ENCODE measurements around the gene DAB2. TPM values are rescaled to one million over a fixed set of nuclear protein-coding genes. Genes with fewer than 3 reads are reported as not detected.

Gene DAB2
- total RNA-seq, 2 experiments from 2014 or later = 0.40 TPM; not detected in 1

- Histone ChIP-seq H3K4me3 (ENCODE audit: low read depth, low read length, poor library complexity, severe bottlenecking) (no peak overlapping the region), H4K20me1 (ENCODE audit: insufficient read depth, low read length) (no peaks in the 10 kb centered on the region), H3K4me1 (ENCODE audit: insufficient read depth, low read length, poor library complexity, severe bottlenecking) (no peaks in the 10 kb centered on the region), H3K36me3 (ENCODE audit: insufficient read depth, low read length) (no peaks in the 10 kb centered on the region), H2AFZ (ENCODE audit: low read length) (no peak overlapping the region), H3K9me3 (ENCODE audit: low read length) (no peaks in the 10 kb centered on the region), H3K79me2 (ENCODE audit: insufficient read depth, low read depth, low read length) (no peaks in the 10 kb centered on the region), H3K27ac (ENCODE audit: low read depth, low read length, poor library complexity, severe bottlenecking) (no peak overlapping the region), H3K9me2 (ENCODE audit: insufficient read depth, low read length) (no peaks in the 10 kb centered on the region), H3K4me2 (ENCODE audit: low read length) (no peak overlapping the region)
- BruUV-seq (replicated peaks) = no TSS peak
- TF ChIP-seq CTCF (conservative IDR thresholded peaks at IDR 0.05; ENCODE audit: low read length) (no peak), EZH2phosphoT487 (IDR thresholded peaks at IDR 0.05; ENCODE audit: borderline replicate concordance, low read depth, low read length) (no peak)
- CTCF ChIA-PET (ENCODE audit: unreplicated experiment) = no interaction called here
- intact Hi-C loops (cut with micrococcal nuclease; ENCODE audit: unreplicated experiment) = no loop called here
- POLR2A ChIA-PET = no interaction called here
- DNase-seq (ENCODE audit: low spot score) = no peak
These were observed 24.8 kb upstream of the DAB2 start for GRCh38 chr5:39449591-39449990.

- H3K9me3 ChIP-seq (ENCODE audit: low read length) = no peaks in the 10 kb centered on the region
- BruUV-seq (replicated peaks) = no TSS peak
- no peak overlapping the region for H3K4me2 ChIP-seq (ENCODE audit: low read length)
- H3K4me3 ChIP-seq (ENCODE audit: low read depth, low read length, poor library complexity, severe bottlenecking) = no peak overlapping the region
- no peak overlapping the region for H2AFZ ChIP-seq (ENCODE audit: low read length)
- intact Hi-C loops (cut with micrococcal nuclease; ENCODE audit: unreplicated experiment) = no loop called here
- POLR2A ChIA-PET = no interaction called here
- CTCF ChIA-PET (ENCODE audit: unreplicated experiment) = no interaction called here
- no peaks in the 10 kb centered on the region for H3K36me3 ChIP-seq (ENCODE audit: insufficient read depth, low read length)
- H4K20me1 ChIP-seq (ENCODE audit: insufficient read depth, low read length) = no peaks in the 10 kb centered on the region
- H3K79me2 ChIP-seq (ENCODE audit: insufficient read depth, low read depth, low read length) = no peaks in the 10 kb centered on the region
- no peak for DNase-seq (ENCODE audit: low spot score)
- no peak for TF ChIP-seq CTCF (conservative IDR thresholded peaks at IDR 0.05; ENCODE audit: low read length)
- no peak for TF ChIP-seq EZH2phosphoT487 (IDR thresholded peaks at IDR 0.05; ENCODE audit: borderline replicate concordance, low read depth, low read length)
- H3K27ac ChIP-seq (ENCODE audit: low read depth, low read length, poor library complexity, severe bottlenecking) = no peak overlapping the region
- no peaks in the 10 kb centered on the region for H3K9me2 ChIP-seq (ENCODE audit: insufficient read depth, low read length)
- no peaks in the 10 kb centered on the region for H3K4me1 ChIP-seq (ENCODE audit: insufficient read depth, low read length, poor library complexity, severe bottlenecking)
These were observed 23.8 kb upstream of the DAB2 start for GRCh38 chr5:39448506-39449128.

DNA sequence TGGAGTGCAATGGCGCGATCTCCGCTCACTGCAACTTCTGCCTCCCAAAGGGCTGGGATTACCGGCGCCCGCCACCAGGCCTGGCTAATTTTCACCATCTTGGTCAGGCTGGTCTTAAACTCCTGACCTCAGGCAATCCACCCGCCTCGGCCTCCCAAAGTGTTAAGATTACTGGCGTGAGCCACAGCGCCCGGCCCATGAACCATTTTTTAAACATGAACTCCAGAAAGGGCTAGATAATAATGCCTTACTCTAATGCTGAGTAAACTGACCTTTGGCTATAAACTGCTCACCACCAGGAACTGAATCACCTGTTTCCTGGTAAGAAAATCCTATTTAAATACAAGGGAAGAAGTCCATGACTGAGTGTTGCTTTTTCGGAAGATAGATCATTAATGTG is 23.2 kb upstream of the DAB2 start:
- DNase-seq (ENCODE audit: low spot score) = no peak
- Histone ChIP-seq H3K9me2 (ENCODE audit: insufficient read depth, low read length) (no peaks in the 10 kb centered on the region), H3K4me1 (ENCODE audit: insufficient read depth, low read length, poor library complexity, severe bottlenecking) (no peaks in the 10 kb centered on the region), H3K79me2 (ENCODE audit: insufficient read depth, low read depth, low read length) (no peaks in the 10 kb centered on the region), H3K36me3 (ENCODE audit: insufficient read depth, low read length) (no peaks in the 10 kb centered on the region), H3K4me3 (ENCODE audit: low read depth, low read length, poor library complexity, severe bottlenecking) (no peak overlapping the region), H3K27ac (ENCODE audit: low read depth, low read length, poor library complexity, severe bottlenecking) (no peak overlapping the region), H4K20me1 (ENCODE audit: insufficient read depth, low read length) (no peaks in the 10 kb centered on the region), H3K4me2 (ENCODE audit: low read length) (no peak overlapping the region), H2AFZ (ENCODE audit: low read length) (no peak overlapping the region), H3K9me3 (ENCODE audit: low read length) (no peaks in the 10 kb centered on the region)
- TF ChIP-seq EZH2phosphoT487 (IDR thresholded peaks at IDR 0.05; ENCODE audit: borderline replicate concordance, low read depth, low read length) (no peak), CTCF (conservative IDR thresholded peaks at IDR 0.05; ENCODE audit: low read length) (no peak)
- intact Hi-C loops (cut with micrococcal nuclease; ENCODE audit: unreplicated experiment) = no loop called here
- CTCF ChIA-PET (ENCODE audit: unreplicated experiment) = no interaction called here
- POLR2A ChIA-PET = no interaction called here
- no TSS peak for BruUV-seq (replicated peaks)
